Measurements from ENCODE around the gene ERCC5.

ERCC5 gene

DNA sequence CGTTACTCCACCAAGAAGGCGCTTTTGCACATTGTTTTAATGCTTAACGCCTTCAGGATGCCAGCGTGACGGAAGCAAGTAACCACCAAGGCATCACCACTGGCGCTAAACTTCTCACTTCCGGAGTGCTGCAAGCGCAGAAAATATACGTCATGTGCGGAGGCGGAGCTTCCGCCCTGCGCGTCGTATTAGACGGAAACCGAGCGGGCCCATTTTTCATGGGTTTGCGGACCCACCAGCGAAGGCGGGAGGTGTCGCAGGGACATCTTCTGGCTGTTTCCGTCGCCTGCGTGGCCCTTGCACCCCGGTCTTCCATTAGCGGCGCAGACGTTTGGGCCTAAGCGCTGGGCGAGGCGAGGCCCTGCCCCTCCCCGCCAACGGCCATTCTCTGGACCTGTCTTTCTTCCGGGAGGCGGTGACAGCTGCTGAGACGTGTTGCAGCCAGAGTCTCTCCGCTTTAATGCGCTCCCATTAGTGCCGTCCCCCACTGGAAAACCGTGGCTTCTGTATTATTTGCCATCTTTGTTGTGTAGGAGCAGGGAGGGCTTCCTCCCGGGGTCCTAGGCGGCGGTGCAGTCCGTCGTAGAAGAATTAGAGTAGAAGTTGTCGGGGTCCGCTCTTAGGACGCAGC lies at the start of gene ERCC5:
Gene ERCC5, plus strand, starts transcription at position 403 of the 631 bp plus-strand sequence. CDS start 235 bp downstream, outside the sequence.
- in situ Hi-C loops (cut with HindIII; ENCODE audit: low sequenced_read_pairs): no loop called here
- TF ChIP-seq, protein P1, sequence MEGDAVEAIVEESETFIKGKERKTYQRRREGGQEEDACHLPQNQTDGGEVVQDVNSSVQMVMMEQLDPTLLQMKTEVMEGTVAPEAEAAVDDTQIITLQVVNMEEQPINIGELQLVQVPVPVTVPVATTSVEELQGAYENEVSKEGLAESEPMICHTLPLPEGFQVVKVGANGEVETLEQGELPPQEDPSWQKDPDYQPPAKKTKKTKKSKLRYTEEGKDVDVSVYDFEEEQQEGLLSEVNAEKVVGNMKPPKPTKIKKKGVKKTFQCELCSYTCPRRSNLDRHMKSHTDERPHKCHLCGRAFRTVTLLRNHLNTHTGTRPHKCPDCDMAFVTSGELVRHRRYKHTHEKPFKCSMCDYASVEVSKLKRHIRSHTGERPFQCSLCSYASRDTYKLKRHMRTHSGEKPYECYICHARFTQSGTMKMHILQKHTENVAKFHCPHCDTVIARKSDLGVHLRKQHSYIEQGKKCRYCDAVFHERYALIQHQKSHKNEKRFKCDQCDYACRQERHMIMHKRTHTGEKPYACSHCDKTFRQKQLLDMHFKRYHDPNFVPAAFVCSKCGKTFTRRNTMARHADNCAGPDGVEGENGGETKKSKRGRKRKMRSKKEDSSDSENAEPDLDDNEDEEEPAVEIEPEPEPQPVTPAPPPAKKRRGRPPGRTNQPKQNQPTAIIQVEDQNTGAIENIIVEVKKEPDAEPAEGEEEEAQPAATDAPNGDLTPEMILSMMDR (IDR thresholded peaks at IDR 0.05; ENCODE audit: low read depth, low read length): no peak
- H3K4me3 ChIP-seq (ENCODE audit: low read depth, low read length): peak within 1 kb of the TSS; percentile 79
- DNase-seq (ENCODE audit: low read depth, low spot score): peak; percentile 96

DNA sequence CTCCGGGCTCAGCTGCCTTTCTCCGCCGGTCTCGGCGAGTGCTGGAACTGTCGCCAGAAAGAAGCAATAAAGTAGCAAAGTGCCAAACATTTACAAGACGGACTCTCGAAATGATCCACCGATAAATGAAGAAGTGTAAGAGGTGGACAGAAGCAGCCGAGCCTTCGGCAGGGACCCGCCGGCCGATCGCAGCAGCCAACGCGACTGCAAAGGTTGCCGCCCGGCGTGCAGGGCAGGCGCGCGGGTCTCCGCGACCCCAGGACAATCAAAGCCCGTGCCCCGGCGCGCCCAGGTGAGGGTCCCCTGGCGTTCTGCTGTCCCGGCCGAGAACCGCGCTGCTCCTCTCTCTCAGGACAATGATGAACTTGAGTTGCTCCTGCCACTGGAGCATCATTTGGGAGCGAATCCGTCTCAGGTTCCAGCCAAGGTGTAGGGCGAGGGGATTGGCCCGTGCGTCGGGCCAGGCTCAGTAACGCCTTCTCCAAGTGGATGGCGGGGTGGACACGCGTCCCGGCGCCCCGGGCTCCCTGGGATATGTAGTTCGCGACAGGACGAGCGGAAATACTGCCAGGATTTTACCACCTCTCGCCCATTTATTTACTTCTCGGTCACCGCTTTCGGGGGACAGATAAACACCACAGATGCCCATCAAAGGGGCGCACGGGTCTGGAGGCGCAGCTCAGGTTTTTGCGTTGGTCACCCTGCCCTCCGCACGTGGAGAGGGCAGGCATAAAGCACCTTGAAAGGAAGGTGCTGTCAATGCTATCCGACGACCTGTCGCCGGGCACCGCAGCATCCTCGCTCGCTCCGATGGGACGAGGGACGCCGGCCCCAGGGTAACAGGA lies 47.0 kb upstream of the ERCC5 start, which contains the start of the genes BIVM and POGLUT2:
Gene BIVM, plus strand, starts transcription at position 539 of the 845 bp plus-strand sequence. CDS start 8,149 bp downstream, outside the sequence.
Gene POGLUT2, minus strand, starts transcription at position 396 of the 845 bp plus-strand sequence. Its CDS starts 306 bp downstream, at position 90.
- in situ Hi-C loops (cut with HindIII; ENCODE audit: low sequenced_read_pairs): no loop called here
- H3K4me3 ChIP-seq (ENCODE audit: low read depth, low read length): peak within 1 kb of the TSS; percentile 89
- TF ChIP-seq, protein P1 (IDR thresholded peaks at IDR 0.05; ENCODE audit: low read depth, low read length): no peak
- peak; percentile 95 for DNase-seq (ENCODE audit: low read depth, low spot score)

DNA sequence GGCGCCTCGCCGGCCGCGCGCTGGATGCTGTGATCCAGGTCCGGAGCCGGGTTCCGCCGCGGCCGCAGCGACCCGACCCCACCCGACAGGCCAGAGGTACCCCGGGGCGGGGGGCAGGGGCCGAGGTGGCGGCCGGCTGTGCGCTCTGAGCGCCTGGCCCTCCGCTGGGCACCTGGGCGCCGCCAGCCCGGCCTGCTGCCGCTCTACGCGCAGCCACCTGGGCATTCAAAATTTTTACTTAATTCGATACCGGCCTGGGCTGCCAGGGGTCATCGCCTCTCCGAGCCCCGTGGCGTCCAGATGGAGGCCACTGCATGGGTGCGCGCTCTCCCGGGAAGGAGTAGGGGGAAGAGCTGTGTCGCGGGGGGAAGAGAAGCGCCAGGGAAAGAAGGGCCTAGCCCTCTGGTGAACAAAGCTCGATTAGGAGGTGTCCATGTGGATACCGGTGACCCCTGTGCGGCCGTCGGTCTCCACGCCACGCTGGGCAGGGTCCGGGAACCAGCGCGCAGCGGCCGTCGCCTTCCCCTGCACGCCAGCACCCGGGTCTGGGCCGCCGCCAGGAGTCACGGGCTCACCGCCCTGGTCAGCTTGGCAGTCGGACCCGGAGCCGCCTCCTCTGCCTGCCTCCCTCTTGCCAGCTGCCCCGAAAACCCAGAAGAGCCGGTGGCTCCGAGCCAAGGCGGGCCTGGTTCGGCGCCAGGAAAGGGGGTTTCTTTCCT lies 46.2 kb upstream of the ERCC5 start:
- TF ChIP-seq, protein P1 (IDR thresholded peaks at IDR 0.05; ENCODE audit: low read depth, low read length): no peak
- in situ Hi-C loops (cut with HindIII; ENCODE audit: low sequenced_read_pairs): no loop called here
- peak; percentile 21 for DNase-seq (ENCODE audit: low read depth, low spot score)
- H3K4me3 ChIP-seq (ENCODE audit: low read depth, low read length): peak overlapping the region; percentile 89

DNA sequence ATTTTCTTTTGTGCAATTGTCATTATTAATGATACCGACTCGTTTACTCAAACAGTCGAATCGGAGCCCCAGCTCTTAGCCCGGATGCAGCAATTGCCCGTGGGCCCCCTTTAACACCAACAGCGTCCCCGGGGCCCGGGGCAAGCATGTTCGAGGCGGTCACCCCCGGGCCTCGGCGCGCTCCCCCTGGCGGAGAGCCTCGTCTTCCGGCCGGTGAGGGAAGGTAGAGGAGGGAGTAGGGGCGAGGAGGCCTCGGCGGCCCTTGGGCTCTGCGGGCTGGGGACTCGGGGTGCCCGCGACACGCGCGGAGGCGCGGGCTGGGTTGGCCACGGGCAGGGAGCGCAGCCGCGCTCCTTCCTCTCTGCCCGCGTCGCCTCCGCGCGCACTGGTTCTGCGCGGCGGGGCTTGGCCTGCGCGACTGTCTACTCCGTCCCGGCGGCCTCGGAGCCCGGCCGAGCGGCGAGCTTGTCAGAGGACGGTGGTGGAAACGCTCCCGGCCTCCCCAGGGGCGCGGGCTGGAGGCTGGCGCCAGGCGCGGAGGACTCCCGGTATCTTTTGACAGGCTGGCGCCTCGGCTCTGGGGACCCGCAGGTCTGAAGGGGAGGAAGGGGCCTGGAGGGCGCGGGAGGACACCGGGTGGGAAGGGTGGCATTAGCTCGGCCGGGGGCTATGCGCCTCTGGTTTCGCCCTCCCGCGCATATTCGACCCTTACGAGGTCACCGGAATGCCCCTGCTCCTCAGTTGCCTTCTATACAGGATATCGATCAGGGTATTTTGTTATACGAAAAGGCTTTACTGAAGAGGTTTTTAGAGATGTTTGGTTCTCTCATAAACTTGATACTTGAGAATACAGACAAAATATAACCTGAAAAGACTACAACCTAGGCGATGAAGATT lies 45.4 kb upstream of the ERCC5 start:
- TF ChIP-seq, protein P1 (IDR thresholded peaks at IDR 0.05; ENCODE audit: low read depth, low read length): peak; percentile 85
- in situ Hi-C loops (cut with HindIII; ENCODE audit: low sequenced_read_pairs): no loop called here
- H3K4me3 ChIP-seq (ENCODE audit: low read depth, low read length): peak overlapping the region; percentile 89
- DNase-seq (ENCODE audit: low read depth, low spot score): peak; percentile 81

DNA sequence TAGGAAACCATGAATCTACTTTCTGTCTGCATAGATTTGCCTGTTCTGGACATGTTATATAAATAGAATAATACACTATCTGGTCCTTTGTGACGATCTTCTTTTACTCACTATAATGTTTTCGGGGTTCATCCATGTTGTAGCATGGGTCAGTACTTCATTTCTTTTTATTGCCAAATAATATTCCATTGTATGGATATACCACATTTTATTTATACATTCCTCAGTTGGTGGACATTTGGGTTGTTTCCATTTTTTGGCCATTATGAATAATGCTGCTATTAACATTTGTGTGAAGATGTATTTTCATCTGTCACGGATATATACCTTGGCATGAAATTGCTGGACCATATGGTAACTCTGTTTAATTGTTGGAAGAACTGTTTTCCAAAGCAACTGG lies 40.2 kb upstream of the ERCC5 start:
- in situ Hi-C loops (cut with HindIII; ENCODE audit: low sequenced_read_pairs): no loop called here
- TF ChIP-seq, protein P1 (IDR thresholded peaks at IDR 0.05; ENCODE audit: low read depth, low read length): no peak
- no peak for DNase-seq (ENCODE audit: low read depth, low spot score)

More for the DNA sequence above, 40.2 kb upstream of the ERCC5 start:
- H3K4me3 ChIP-seq (ENCODE audit: low read depth, low read length): no peak overlapping the region
